ENCODE data around the gene DIPK1A.

Gene DIPK1A

GRCh38 chr1:92961131-92961895, at the start of gene DIPK1A:
DIPK1A (minus strand) TSS chr1:92961462; CDS start chr1:92961429, 33 bp downstream.
- DNase-seq, result no peak

GRCh38 chr1:93007941-93008577, 46.8 kb upstream of the DIPK1A start:
- DNase-seq, result no peak

- no peak for DNase-seq
Measured at GRCh38 chr1:93005252-93005598, 44.0 kb upstream of the DIPK1A start.

- DNase-seq, result no peak
Measured at GRCh38 chr1:93004566-93005251, 43.4 kb upstream of the DIPK1A start.

- DNase-seq, result no peak
Measured at GRCh38 chr1:93003981-93004380, 42.7 kb upstream of the DIPK1A start.

- DNase-seq, result no peak
Measured at GRCh38 chr1:93002781-93003180, 41.5 kb upstream of the DIPK1A start.

- no peak for DNase-seq
Measured at GRCh38 chr1:93001893-93002292, 40.6 kb upstream of the DIPK1A start.

GRCh38 chr1:93000751-93001175, 39.5 kb upstream of the DIPK1A start:
- DNase-seq, result peak; percentile 37

- DNase-seq, result no peak
Measured at GRCh38 chr1:93000291-93000690, 39.0 kb upstream of the DIPK1A start.

- no peak for DNase-seq
Measured at GRCh38 chr1:92998821-92999220, 37.6 kb upstream of the DIPK1A start.

GRCh38 chr1:92995441-92996430, 34.5 kb upstream of the DIPK1A start:
- DNase-seq, result no peak

GRCh38 chr1:92994105-92994712, 32.9 kb upstream of the DIPK1A start:
- DNase-seq, result peak; percentile 95

- no peak for DNase-seq
Measured at GRCh38 chr1:92993581-92993980, 32.3 kb upstream of the DIPK1A start.

GRCh38 chr1:92992877-92993276, 31.6 kb upstream of the DIPK1A start:
- no peak for DNase-seq

- DNase-seq, result no peak
Measured at GRCh38 chr1:92992054-92992453, 30.8 kb upstream of the DIPK1A start.

GRCh38 chr1:92990828-92991227, 29.6 kb upstream of the DIPK1A start:
- DNase-seq, result no peak

GRCh38 chr1:92989936-92990583, 28.8 kb upstream of the DIPK1A start:
- DNase-seq, result no peak

- no peak for DNase-seq
Measured at GRCh38 chr1:92989253-92989652, 28.0 kb upstream of the DIPK1A start.

GRCh38 chr1:92987462-92987861, 26.2 kb upstream of the DIPK1A start:
- no peak for DNase-seq

- no peak for DNase-seq
Measured at GRCh38 chr1:92985101-92985500, 23.8 kb upstream of the DIPK1A start.

- DNase-seq, result no peak
Measured at GRCh38 chr1:92980732-92981647, 19.7 kb upstream of the DIPK1A start.

Measured in NCI-H1694 (cell line).